GM21576 (cell line): ENCODE results near the gene ZDHHC22.

Source experiments
- ATAC-seq: cut with Tn5 transposase; IDR thresholded peaks from one replicate; pipeline ENCODE4 v1.9.1; 2021; ENCODE audit warnings: mild to moderate bottlenecking, moderate library complexity; ENCODE audit not compliant: unreplicated experiment

Gene ZDHHC22

DNA sequence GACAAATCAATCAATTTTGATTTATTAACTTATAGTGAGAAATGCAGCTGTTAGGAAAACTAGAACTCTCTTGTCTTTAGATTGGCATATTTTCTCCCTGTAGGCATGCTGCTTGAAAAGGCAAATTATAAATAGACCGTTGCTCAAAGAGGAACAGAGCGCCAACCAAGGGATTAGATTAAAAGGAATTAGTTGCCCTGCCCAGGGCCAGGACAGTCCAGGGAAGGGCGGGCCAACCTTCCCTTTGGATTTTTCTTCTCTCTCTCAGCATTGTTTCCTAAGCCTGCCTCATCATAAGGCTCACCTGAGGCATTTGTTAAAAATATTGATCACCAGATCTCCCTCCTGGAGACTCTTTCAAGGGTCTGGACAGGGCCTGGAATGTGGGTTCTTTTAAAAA, 34.9 kb downstream of the ZDHHC22 start:
- no peak for ATAC-seq

DNA sequence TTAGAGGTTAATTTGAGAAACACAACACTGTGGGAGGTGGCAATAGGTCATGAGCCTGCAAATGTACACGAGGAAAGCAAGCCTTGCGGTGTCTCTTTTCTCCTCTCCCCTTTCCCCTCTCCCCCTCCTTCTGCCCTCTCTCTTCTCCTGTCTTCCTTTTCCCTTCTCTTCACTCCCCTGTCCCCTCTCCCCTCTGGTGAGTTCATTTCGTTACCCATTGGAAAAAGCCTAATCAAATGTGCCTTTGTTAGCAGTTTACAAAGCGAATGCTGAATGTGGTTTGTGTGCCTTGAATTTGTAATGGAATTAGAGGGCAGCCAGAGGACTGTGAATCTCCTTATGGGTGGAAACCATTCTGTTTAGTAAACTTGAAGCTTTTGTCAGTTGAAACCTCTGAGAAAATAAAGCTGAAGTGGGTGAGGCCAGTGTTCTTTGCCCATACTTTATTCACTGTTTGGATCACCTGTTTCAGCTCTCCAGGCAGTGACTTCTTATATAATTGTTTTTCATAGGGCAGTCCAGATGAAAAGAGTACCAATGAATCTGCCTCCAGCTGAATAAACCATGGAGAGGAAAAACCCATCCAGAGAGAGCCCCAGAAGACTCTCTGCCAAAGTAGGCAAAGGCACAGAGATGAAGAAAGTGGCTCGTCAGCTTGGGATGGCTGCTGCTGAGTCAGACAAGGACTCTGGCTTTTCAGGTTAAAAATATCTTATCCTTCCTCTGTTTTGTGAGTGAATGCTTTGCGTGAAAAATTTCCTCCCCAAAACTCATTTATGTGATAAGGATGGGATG, 36.2 kb downstream of the ZDHHC22 start:
- no peak for ATAC-seq

DNA sequence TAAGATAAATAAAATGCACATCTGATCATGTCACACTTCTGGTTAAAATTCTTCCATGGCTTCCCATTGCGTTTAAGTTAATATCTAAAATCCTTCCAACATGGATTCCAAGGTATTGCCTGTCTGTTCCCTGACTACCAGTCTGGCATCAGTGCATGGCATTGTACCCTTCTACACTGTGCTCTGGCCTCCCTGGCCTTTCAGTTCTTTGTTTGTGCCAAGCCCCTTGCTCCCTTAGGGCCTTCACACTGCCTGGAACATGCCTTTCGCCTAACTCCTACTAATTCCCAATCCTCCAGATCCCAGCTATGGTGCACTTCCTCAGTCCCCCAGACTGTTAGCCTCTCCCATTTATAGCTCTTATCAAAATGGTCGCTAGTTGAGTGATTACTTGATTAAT, 37.2 kb downstream of the ZDHHC22 start:
- no peak for ATAC-seq

DNA sequence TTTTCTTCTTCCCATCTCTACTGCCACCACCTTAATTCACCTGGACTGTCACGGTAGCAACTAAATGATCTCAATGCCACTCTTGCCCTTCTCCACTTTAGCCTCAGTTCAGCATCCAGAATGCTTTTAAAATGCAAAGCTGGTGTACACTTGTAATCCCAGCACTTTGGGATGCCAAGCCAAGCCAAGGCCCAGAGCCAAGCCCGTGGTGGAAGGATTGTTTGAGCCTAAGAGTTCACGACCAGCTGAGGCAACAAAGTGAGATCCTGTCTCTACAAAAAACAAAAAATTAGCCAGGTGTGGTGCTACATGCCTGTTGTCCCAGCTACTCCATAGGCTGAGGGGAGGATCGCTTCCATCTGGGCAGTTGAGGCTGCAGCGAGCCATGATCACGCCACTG, 37.6 kb downstream of the ZDHHC22 start:
- no peak for ATAC-seq

DNA sequence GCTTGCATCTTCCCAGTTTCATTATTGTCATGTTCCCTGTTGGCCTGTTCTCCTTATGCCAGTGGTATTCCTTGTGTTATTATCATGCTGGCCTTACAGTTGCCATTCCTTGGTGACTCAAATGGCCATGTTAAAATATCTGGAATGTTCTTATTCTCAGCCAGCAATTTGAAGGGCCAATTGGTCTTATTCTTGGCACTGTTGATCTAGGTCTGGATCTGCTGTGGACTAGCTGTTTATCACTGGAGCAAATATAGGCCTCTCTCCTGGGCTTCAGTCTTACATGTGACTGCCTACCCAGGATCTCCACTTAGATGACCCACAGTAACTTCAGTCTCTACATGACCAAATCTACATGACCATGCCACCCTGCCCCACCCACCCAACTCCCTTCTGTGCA, 38.1 kb downstream of the ZDHHC22 start:
- no peak for ATAC-seq

DNA sequence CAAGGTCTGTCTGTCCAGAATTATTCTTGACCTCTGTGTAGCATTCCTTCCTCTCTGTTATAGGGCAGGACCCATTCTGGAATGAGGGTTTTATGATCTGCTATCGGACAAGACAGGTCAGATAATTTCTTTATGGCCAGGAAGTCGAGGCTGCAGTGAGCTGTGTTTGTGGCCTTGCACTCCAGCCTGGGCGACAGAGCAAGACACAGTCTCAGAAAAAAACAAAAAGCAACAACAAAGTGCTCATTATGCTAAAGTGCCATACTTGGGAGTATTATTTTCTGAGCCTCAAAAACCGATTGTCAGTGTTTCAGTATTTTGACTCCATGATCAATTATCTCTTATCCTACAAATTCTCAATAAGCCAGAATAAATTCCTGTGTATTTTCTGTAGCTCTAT, 39.4 kb downstream of the ZDHHC22 start:
- no peak for ATAC-seq

DNA sequence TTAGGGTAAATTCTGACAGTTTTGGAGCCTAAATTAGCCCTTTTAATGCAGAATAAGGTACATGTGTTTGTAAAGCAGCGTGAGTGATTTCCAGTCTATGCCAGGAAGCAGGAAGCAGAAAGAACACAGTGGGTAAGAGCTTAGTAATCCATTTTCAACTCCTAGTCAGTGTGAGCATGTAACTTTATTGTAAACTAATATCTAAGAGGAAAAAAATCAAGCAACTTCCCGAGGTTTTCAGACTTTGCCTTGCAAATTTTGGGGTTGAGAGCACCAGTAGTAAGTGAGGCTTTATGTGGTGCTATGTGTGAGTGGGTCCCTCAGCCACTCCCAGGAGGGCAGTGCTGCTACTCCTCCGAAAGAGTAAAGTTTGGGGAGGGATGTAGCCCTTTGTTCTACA, 40.6 kb downstream of the ZDHHC22 start:
- ATAC-seq: no peak

DNA sequence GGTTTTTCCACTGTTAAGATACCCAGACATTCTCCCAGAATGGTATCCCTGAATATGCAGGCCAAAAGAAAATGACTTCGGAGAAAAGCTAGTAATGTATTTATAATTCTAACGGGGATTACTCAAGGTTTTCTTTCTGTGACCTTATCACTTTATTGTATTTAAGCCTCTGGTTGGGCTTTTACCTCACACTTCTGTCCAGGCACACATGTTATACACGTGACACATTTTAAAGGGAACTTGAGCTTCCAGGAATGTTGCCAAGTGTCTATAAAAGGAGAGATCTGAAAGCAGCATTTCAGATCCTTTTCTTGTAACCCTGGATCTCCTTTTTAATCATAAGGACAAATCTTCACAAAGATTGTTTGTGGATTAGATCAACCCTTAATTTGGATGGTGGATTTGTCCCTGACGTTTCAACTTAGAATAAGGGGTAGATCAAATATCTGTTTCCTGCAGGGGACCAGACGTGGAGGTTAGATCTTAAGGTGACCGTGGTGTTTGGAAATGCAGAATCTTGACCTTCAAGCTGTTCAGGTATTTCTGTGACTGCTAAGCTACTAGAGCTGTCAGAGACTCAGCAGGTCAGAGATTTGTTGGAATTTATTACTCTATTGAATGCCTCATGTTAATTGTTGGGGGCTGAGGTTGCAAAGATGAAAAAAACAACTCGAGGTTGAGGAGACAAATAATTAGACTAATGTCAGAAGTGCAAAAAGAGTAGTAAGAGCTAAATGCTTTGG, 42.0 kb downstream of the ZDHHC22 start:
- no peak for ATAC-seq

DNA sequence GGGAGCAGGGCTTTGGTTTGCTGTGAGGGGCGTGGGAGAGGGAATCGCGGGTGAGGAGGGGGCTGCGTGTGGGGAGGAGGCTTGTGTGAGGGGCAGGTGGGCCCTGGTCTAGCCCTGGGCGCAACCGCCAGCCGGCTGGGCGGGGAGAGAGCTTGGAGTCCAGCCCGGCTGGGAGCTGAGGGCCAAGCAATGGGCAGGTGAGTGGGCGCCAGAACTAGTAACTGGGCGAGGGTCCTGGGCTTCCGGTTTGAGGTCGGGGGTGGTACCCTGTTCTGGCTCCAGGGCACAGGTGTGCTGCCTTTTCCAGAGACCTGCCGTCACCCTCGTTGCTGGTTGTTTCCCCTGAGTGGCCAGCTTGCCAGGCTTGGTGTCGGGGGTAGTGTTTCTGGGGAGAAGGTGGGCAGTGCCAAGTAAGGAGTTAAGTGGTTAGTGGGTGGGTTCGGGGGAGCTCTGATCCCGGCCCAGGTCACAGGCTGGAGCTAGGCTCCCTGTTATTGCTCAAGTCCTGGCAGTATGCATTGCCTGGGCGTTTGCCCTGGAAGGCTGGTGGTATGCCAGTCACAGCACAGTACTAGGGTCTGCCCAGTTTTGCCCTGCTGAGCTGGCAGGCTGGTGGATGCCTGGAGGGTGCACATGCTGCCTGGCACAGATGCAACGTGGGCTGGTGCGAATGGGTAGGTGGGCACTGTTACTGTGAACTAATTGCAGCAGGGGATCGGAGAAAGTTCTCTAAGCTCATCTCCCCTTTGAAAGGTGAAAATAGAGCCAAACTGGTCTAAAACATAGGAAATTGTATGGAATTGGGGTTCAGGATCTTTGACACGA, 42.9 kb downstream of the ZDHHC22 start:
- no peak for ATAC-seq

DNA sequence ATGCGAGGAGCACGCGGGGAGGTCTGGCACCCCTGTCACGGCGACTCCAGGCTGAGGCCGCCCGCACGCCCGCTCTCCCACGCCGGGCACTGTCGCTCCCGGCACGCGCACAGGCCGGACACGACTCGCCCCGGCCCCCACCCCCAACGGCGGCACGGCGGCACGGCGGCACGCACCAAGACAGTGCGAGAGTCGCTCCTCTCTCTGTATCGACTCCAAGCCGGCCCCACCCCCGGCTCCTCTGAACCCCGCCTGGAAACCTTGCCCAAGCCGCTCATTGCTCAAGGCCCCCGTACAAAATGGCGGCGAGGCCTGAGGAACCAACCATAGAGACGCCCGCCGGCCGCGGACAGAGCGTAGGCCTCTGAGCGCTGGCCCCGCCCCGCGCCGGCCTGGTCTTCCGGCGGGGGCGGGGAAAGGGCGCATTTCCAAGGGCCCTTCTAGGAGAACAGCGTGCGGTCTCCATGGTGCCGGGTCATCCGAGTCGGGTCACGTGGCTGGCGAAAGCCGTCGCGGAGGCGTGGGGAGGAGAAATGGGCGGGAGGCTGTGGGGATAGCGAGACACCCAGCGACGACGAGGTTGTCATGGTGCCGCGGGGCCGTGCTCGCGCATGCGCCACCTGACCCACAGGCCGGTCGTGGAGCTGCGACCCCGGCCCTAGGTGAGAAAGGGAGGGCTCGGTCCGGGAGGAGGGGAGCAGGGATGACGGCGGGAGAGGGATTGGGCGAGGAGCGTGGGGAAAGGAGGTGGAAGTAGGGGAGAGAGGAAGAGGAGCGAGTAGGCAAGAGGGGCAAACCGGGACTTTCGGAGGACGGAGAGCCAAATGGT, 43.7 kb downstream of the ZDHHC22 start, which contains the start of gene CIPC:
Gene CIPC (plus strand): TSS at position 559 of the 829 bp plus-strand sequence. CDS start 7,451 bp downstream, outside the sequence.
- ATAC-seq: peak; percentile 86

DNA sequence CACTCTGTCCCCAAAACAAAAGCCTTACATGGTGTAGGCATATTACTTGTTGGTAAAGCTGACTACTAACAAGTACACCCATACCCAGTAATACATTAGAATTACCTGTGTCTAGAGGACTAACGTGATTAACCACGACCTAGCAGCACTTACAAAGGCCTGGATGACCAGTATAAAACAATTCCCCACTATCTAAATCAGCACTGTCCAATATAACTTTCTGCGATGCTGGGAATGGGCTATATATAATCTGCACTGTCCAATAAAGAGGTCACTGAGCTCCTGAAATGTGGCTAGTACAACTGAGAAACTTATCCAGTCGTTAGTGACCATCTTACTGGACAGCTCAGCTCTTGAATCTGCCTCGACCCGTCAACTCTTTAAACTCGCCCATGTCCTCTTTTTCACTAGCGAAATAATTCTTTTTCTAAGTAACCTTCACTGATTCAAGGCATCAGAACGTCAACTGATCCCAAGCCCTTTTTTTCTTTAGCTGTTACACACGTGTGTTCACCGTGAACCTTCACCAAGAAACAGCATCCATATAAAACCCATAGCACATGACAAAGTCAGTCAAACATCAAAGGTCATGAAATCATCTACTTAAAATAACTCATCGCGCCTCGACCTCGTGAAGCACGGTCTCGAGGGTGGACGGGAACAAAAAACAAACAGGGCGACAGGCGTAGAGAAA, 44.4 kb downstream of the ZDHHC22 start:
- ATAC-seq: no peak

DNA sequence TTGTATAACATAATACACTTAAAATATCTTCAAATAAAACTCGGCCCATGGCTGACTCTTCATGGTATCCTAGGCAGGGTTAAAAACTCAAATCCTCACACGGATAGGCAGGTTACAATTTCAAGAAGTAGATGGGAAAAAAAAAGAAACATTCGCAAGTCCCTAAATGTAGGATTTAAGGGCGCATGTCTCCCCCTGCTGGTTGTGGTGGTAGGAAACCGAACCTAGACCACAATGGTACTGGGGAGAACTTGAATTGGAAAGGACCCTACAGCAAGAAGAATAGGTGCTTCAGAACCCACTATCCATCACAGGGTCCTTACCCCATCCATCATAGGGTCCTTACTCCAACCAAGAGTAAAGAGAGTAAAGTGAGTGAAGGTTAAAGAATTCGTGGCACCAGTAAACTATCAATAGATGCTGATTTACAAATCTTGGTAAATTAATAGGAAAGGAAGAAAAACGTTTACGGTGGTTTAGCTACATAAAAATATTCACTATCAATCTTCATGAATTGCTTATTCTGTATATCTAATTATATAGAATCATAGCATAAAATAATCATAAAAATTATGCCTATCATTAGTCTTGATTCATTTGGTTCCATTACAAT, 46.8 kb downstream of the ZDHHC22 start:
- no peak for ATAC-seq

DNA sequence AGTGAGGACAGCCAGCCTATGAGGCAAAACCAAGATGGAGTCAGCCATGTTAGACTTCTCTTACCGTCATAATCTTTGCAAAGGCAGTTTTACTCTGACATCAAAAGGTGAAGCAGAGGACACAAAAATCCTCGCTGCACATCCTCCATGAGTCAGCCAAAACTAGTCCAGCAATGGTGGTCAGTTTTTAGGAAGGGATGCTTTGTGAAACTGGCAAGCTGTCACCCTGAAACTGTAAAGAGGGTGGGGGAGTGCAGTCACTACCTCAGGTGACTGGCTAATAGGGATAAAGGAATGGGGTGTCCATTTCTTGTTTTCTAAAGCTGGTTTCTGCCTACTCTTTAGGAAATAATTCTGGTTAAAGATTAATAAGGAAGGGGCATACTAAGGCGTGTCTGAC, 48.9 kb downstream of the ZDHHC22 start:
- ATAC-seq: no peak

DNA sequence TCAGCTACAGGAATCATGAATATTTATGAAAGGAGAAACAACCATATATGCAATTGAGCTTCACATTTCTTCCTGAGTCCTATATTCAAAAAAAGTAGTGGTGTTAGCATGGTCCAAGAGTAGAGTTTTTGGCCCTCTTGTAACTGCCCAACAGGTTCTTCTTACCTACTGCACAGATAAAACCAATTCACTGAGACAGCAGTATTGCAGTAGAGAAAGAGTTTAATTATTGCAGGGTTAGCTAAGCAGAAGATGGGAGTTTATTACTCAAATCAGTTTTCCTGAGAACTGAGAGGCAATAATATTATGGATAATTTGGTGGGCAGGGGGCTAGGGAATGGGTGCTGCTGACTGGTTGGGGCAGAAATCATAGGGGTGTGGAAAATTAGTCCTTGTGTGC, 50.1 kb downstream of the ZDHHC22 start:
- no peak for ATAC-seq

DNA sequence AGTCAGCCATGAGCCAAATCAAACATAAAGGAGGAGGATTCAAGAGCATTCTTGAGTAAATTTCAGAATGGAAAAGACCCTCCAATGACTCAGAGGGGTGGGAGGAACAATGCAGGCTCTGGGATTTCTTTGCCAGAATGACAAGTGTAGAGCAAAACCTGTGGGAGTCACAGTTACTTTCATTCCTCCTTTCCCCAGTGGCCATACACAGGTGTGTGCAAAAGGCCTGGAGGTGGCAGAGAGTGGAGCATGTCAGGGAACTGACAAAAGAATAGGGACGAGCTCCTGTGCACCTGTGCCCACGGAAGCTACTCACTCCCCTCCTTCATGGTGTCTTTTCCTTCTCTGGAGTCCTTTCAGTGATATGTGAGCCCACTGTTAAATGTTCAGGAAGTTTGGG, 52.9 kb downstream of the ZDHHC22 start:
- ATAC-seq: no peak

DNA sequence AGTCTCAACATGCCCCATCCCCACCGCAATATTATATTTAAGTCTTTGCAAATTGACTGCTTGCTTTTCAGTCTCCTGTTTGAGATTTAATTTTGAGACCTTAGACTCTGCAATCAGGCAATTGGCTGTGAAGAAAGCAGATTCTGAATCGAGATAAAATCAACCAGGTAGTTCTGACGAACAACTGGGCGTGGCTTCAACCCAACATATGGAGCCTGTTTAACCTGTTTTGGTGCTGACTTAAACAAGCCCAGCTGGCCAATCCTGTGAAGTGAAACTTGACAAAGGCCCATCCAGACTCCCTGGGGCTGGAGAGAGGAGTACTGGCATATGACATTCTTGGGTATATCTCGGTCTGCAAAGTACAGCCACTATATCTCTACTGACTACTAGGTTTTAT, 53.4 kb downstream of the ZDHHC22 start:
- ATAC-seq: no peak

DNA sequence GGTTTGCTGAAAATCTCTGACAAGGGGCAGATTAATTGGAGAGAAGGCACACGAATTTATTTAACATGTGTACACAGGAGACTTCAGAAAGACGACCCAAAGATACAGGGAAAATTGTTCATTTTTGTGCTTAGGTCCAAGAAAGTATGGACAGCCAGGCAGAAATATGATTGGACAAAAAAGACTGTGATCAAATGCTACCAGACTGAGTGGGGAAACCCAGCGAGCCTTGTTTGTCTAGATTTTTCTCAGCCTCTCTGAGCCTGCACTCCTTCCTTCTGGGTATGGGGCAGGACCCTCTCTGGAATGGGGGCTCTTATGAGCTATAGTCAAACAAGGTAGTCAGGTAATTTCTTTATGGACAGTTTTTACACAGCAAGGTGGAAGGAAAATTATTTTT, 54.0 kb downstream of the ZDHHC22 start:
- no peak for ATAC-seq

DNA sequence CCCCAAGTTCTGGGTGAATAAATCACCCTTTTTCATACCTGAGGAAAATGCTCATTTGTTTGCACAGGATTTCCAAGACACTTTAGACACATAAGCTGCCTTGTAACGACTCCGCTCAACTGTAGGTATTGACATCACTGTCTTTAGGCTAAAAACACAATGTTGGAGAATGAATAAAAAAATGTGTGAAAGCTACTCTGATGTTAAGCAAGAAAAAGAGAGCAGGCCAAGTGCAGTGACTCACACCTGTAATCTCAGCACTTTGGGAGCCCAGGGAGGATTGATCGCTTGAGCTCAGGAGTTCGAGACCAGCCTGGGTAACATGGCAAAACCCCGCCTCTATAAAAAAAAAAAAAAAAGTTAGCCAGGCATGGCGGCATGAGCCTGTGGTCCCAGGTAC, 54.6 kb downstream of the ZDHHC22 start:
- ATAC-seq: no peak

DNA sequence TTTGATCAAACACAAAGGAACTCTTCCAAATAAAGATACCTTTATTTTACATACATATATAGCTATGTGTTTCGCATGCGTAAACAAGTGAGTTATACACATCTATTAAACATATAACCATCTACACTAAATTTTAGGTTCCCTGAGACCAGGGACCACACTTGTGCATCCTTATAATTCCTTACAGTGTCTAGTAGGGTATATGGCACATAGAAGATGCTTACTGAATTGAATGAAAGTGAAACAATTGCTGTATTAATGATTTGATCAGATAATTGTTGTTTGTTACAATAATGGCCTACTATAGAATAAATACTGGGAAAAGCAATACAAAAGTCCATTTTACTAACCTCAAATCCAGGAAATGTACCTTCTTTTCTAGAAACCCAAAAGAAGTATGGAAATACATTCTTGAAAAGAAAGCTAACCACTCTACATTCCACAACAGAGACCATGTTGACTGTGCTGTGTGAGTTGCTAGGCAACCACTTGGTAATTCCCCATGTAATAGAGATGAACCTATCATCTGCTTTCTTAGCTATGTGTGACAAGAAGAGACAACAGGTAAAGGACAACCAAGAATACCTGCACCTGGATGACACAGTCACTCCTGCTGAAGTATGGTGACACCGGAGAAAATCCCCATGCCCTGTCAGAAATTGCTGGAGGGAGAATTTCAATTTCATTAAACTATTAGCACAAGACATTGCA, 55.4 kb downstream of the ZDHHC22 start:
- ATAC-seq: no peak
